Endothelial cell (in vitro differentiated cells): ENCODE results near the gene CUEDC1. TPM values are rescaled to one million over a fixed set of nuclear protein-coding genes. Genes with fewer than 3 reads are reported as not detected.
"Not testable (repeated sequence)": the region's sequence is repeated elsewhere in the genome, so short reads cannot be mapped to it uniquely, and the experiment has no call there.

ENCODE experiments used
- DNase-seq: peaks from one replicate; pipeline ENCODE4 v3.0.0; 2021; ENCODE audit warnings: low spot score
- H3K27ac Mint-ChIP-seq: one replicate; pipeline ENCODE4 v1.8.0; 2021; ENCODE audit warnings: mixed read lengths, inconsistent platforms; ENCODE audit not compliant: unreplicated experiment
- H3K27me3 Mint-ChIP-seq: one replicate; pipeline ENCODE4 v1.8.0; 2021; ENCODE audit warnings: mild to moderate bottlenecking, moderate library complexity, mixed read lengths, inconsistent platforms; ENCODE audit not compliant: unreplicated experiment
- H3K36me3 Mint-ChIP-seq: one replicate; pipeline ENCODE4 v1.8.0; 2021; ENCODE audit warnings: mild to moderate bottlenecking, low read depth, mixed read lengths, inconsistent platforms; ENCODE audit not compliant: unreplicated experiment
- H3K4me1 Mint-ChIP-seq: one replicate; pipeline ENCODE4 v1.8.0; 2021; ENCODE audit warnings: mild to moderate bottlenecking, mixed read lengths, inconsistent platforms; ENCODE audit not compliant: unreplicated experiment
- H3K4me3 Mint-ChIP-seq: one replicate; pipeline ENCODE4 v1.8.0; 2021; ENCODE audit warnings: mild to moderate bottlenecking, mixed read lengths, inconsistent platforms; ENCODE audit not compliant: unreplicated experiment
- H3K9me3 Mint-ChIP-seq: one replicate; pipeline ENCODE4 v1.8.0; 2021; ENCODE audit warnings: mixed read lengths, inconsistent platforms; ENCODE audit not compliant: unreplicated experiment
- total RNA-seq: library from RNA; stranded (reverse); fragmentation: NEBNext Ultra II Directional; extraction: Animal tissue kit (Norgen Biotek cat#: 25700); gene quantifications from one replicate; pipeline ENCODE4 v1.2.1, GENCODE V29; 2021; ENCODE audit not compliant: unreplicated experiment
- TF ChIP-seq, protein P1 (sequence below): fragments of 200-600 bp; sonication (generic); IDR thresholded peaks from one replicate; pipeline ENCODE4 v1.5.0; 2021; ENCODE audit warnings: antibody characterized with exemption; ENCODE audit not compliant: unreplicated experiment

The CUEDC1 gene
- total RNA-seq, 1 donor from 2014 or later = 13.3 TPM

- DNase-seq = no peak
- Mint-ChIP-seq H3K9me3 (no peaks in the 10 kb centered on the region), H3K27ac (no peak overlapping the region), H3K4me1 (no peaks in the 10 kb centered on the region), H3K27me3 (no peaks in the 10 kb centered on the region), H3K36me3 (no peaks in the 10 kb centered on the region), H3K4me3 (no peak overlapping the region)
- TF ChIP-seq, protein P1, sequence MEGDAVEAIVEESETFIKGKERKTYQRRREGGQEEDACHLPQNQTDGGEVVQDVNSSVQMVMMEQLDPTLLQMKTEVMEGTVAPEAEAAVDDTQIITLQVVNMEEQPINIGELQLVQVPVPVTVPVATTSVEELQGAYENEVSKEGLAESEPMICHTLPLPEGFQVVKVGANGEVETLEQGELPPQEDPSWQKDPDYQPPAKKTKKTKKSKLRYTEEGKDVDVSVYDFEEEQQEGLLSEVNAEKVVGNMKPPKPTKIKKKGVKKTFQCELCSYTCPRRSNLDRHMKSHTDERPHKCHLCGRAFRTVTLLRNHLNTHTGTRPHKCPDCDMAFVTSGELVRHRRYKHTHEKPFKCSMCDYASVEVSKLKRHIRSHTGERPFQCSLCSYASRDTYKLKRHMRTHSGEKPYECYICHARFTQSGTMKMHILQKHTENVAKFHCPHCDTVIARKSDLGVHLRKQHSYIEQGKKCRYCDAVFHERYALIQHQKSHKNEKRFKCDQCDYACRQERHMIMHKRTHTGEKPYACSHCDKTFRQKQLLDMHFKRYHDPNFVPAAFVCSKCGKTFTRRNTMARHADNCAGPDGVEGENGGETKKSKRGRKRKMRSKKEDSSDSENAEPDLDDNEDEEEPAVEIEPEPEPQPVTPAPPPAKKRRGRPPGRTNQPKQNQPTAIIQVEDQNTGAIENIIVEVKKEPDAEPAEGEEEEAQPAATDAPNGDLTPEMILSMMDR = no peak
These were observed 11.0 kb upstream of the CUEDC1 start for GRCh38 chr17:57966246-57966645.

DNA sequence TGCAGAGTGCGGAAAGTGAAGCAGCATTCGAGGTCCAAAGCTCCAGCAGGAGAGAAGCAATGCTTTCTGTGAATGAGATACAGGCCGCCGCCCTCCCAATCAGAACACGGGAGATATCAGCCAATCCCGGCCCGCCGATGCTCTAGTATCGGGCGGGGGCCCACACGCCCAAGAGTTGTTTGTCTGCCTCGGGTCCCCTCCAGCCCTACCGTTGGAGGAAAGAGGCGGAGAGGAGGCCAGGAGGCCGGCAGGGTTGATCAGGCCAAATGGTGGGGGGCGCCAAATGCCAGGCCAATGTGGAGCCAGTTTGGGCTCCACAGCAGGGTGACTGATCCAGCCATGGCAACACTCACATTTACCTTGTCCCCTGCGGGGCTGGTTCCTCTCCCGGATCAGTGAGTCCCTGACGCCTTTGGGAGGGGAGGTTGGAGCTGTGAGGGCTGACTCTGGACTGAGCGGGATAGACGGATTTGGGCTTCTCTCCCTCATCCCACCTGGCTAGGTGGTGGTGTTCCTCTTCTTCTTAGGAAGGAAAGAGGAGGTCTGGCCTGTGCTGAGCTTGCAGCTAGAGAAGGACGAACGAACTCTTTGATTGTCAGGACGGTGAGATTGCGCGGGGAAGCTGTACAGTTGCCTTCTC lies 10.4 kb upstream of the CUEDC1 start:
- no peaks in the 10 kb centered on the region for H3K27me3 Mint-ChIP-seq
- no peaks in the 10 kb centered on the region for H3K36me3 Mint-ChIP-seq
- H3K4me3 Mint-ChIP-seq = no peak overlapping the region
- no peak overlapping the region for H3K27ac Mint-ChIP-seq
- no peaks in the 10 kb centered on the region for H3K9me3 Mint-ChIP-seq
- no peaks in the 10 kb centered on the region for H3K4me1 Mint-ChIP-seq
- TF ChIP-seq, protein P1 = no peak
- no peak for DNase-seq

- no peak for DNase-seq
- TF ChIP-seq, protein P1 = no peak
- Mint-ChIP-seq H3K27ac (no peak overlapping the region), H3K36me3 (no peaks in the 10 kb centered on the region), H3K4me3 (no peak overlapping the region), H3K4me1 (no peaks in the 10 kb centered on the region), H3K9me3 (no peaks in the 10 kb centered on the region), H3K27me3 (peaks cover under 1% of the 10 kb centered on the region)
These were observed 7.9 kb upstream of the CUEDC1 start for GRCh38 chr17:57963149-57963511.

DNA sequence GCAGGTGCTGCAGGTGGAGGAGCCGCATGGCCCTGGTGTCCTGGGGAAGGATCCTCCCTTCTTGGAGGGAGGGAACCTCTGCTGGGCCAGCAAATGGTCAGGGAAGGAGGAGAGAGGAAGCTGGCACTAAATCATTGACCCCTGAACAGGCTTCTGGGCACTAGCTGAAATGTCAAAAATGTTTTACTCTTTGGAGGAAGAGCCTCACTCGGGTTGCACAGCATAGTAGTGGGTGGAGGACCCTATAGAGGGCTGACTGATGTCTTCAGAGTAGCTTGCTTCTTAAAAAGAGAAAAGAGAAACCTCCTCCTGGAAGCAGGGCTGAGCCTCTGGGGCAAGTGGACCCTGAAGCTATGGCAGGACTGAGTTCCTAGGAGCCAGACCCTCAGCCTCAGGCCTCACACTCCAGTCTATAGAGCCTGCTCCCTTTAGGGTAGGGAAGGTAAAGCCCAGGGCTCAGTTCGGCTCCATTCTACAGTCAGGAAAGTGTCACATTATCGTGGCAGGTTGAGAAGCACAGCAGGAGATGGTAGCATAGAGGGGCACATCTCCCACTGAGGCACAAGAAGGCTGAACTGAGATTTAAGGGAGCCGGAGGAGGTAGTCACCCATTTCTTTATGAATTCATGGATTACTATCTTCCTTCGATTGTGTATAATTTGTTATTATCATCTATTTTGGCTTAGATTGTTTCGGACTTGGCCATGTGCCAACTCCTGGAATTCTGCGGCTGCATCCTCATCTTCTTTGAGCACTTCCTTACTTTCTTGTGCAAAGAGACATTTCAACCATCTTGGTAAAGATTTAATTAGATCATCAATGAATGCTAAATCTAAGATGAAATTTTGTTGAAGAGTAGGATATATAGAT lies 7.3 kb upstream of the CUEDC1 start:
- Mint-ChIP-seq H3K36me3 (no peaks in the 10 kb centered on the region), H3K9me3 (no peaks in the 10 kb centered on the region), H3K27me3 (peaks cover 2% of the 10 kb centered on the region), H3K27ac (no peak overlapping the region), H3K4me1 (no peaks in the 10 kb centered on the region), H3K4me3 (no peak overlapping the region)
- no peak for DNase-seq
- TF ChIP-seq, protein P1 = no peak

GRCh38 chr17:57959929-57960328 lies 4.7 kb upstream of the CUEDC1 start:
- Mint-ChIP-seq H3K27ac (no peak overlapping the region), H3K36me3 (no peaks in the 10 kb centered on the region), H3K27me3 (peaks cover 11% of the 10 kb centered on the region), H3K4me1 (peaks cover 4% of the 10 kb centered on the region), H3K4me3 (no peak overlapping the region), H3K9me3 (no peaks in the 10 kb centered on the region)
- TF ChIP-seq, protein P1 = no peak
- no peak for DNase-seq

- peaks cover 13% of the 10 kb centered on the region for H3K4me1 Mint-ChIP-seq
- peaks cover 19% of the 10 kb centered on the region for H3K27me3 Mint-ChIP-seq
- H3K36me3 Mint-ChIP-seq, H3K4me3 Mint-ChIP-seq, DNase-seq, H3K9me3 Mint-ChIP-seq, H3K27ac Mint-ChIP-seq: not testable (repeated sequence)
These were observed 3.2 kb upstream of the CUEDC1 start for GRCh38 chr17:57958391-57958790.
